Stimulated activated CD4-positive, alpha-beta T cell treated with anti-CD3 and anti-CD28 coated beads, Interleukin-1b, Interleukin-23, amount 100 ng/mL, for 48 hours (primary cell): Measurements from ENCODE around the gene RANBP17.

Source experiments
- DNase-seq: peaks from one replicate; pipeline ENCODE4 v3.0.0-alpha.2; 2020

The RANBP17 gene

GRCh38 chr5:171102877-171103610 is 241.2 kb downstream of the RANBP17 start:
- DNase-seq, result no peak

- DNase-seq, result no peak
Observed at GRCh38 chr5:171107669-171108068, 245.9 kb downstream of the RANBP17 start.

GRCh38 chr5:171115519-171115918 is 253.7 kb downstream of the RANBP17 start:
- no peak for DNase-seq

- DNase-seq, result no peak
Observed at GRCh38 chr5:171116719-171117118, 254.9 kb downstream of the RANBP17 start.

- DNase-seq, result no peak
Observed at GRCh38 chr5:171120986-171121622, 259.3 kb downstream of the RANBP17 start.

GRCh38 chr5:171121638-171122037 is 259.8 kb downstream of the RANBP17 start:
- DNase-seq, result no peak

GRCh38 chr5:171122372-171122771 is 260.6 kb downstream of the RANBP17 start:
- no peak for DNase-seq

GRCh38 chr5:171123417-171123816 is 261.6 kb downstream of the RANBP17 start:
- no peak for DNase-seq

- no peak for DNase-seq
Observed at GRCh38 chr5:171127314-171127713, 265.5 kb downstream of the RANBP17 start.

- DNase-seq, result no peak
Observed at GRCh38 chr5:171128136-171128535, 266.3 kb downstream of the RANBP17 start.

- DNase-seq, result no peak
Observed at GRCh38 chr5:171129308-171129707, 267.5 kb downstream of the RANBP17 start.

GRCh38 chr5:171131497-171131896 is 269.7 kb downstream of the RANBP17 start:
- DNase-seq, result no peak

GRCh38 chr5:171137768-171138525 is 276.1 kb downstream of the RANBP17 start:
- DNase-seq, result no peak

- DNase-seq, result no peak
Observed at GRCh38 chr5:171139227-171139626, 277.4 kb downstream of the RANBP17 start.

GRCh38 chr5:171142617-171143016 is 280.8 kb downstream of the RANBP17 start:
- no peak for DNase-seq

GRCh38 chr5:171143171-171143570 is 281.4 kb downstream of the RANBP17 start:
- DNase-seq, result no peak

- DNase-seq, result no peak
Observed at GRCh38 chr5:171143926-171144325, 282.1 kb downstream of the RANBP17 start.

GRCh38 chr5:171149333-171149732 is 287.5 kb downstream of the RANBP17 start:
- DNase-seq, result no peak

GRCh38 chr5:171149772-171150171 is 288.0 kb downstream of the RANBP17 start:
- no peak for DNase-seq

GRCh38 chr5:171152382-171152781 is 290.6 kb downstream of the RANBP17 start:
- DNase-seq, result no peak

GRCh38 chr5:171155621-171156020 is 293.8 kb downstream of the RANBP17 start:
- no peak for DNase-seq

- DNase-seq, result no peak
Observed at GRCh38 chr5:171157276-171157675, 295.5 kb downstream of the RANBP17 start.

- no peak for DNase-seq
Observed at GRCh38 chr5:171157775-171158174, 296.0 kb downstream of the RANBP17 start.

GRCh38 chr5:171158581-171158980 is 296.8 kb downstream of the RANBP17 start:
- no peak for DNase-seq
